Activated CD4-positive, alpha-beta T cell treated with anti-CD3 and anti-CD28 coated beads, Interleukin-2, amount 50 U/mL, for 1 hour (primary cell): ENCODE results near the gene HES7.
A peak's percentile ranks its signal among the peaks of the same experiment; 100 is the strongest.

Experiments used
- DNase-seq: peaks from one replicate; pipeline ENCODE4 v3.0.0-alpha.2; 2020

The HES7 gene

GRCh38 chr17:8142887-8143580 is 19.1 kb upstream of the HES7 start:
- no peak for DNase-seq

GRCh38 chr17:8142158-8142886 is 18.4 kb upstream of the HES7 start:
- no peak for DNase-seq

GRCh38 chr17:8141741-8142140 is 17.8 kb upstream of the HES7 start:
- no peak for DNase-seq

DNA sequence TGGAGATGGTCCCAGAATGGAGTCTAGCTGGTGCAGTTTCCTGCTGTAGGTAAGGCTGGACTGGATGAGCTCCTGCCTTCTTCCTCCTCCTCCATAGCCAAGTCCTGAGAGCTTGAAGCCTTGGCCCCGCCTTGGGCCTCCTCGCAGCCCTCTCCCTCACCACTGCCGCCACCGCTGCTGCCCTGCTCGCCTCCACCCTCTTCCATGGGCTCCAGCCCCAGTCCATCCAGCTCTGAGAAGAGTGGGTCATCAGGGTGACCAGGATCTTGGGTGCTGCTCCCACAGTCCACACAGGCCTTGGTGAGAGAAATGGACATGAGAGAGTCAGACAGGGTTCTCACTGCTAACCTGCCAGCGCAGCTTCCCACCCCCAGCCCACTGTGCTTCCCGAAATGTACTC is 17.1 kb upstream of the HES7 start:
- no peak for DNase-seq

GRCh38 chr17:8140065-8141029 is 16.4 kb upstream of the HES7 start:
- no peak for DNase-seq

GRCh38 chr17:8138672-8139371 is 14.9 kb upstream of the HES7 start:
- peak; percentile 91 for DNase-seq

DNA sequence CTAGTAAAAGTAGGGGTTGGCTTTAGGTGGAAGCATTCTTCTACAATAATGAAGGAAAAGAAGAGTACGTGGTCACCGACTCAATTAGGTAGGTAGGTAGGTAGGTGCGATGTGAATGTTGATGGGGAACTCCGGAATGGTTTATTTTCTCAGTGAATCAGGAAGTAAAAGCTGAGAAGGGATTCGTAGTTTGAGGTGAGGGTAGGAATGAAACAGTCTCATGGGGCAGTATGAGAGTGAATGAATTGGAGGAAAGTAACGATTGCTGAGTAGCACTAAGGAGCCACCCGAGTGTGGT is 14.4 kb upstream of the HES7 start:
- DNase-seq, result no peak

- DNase-seq, result no peak
Measured at GRCh38 chr17:8137645-8138373, 13.9 kb upstream of the HES7 start.

- no peak for DNase-seq
Measured at GRCh38 chr17:8133941-8134340, 10.0 kb upstream of the HES7 start.

DNA sequence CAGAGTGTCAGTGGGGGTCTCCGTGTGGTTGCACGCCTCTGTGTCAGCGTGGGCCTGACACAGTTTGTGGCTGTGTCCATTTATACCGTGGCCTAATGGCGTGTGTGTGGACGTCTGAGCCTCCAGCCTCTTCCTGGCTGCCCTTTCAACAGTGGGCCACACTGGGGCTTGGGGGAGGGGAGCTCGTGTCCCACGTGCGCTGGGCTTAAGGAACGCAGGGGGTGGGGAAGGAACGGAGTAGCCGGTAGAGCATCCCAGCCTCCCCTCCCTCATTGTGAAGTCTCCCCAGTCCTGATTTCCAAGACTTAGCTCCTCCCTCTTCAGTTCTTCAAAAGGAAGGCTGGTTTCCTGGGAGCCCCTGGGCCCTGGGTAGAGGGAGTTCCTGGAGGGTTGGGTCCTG is 9.5 kb upstream of the HES7 start:
- DNase-seq, result no peak

GRCh38 chr17:8131844-8132441 is 8.0 kb upstream of the HES7 start:
- DNase-seq, result no peak

DNA sequence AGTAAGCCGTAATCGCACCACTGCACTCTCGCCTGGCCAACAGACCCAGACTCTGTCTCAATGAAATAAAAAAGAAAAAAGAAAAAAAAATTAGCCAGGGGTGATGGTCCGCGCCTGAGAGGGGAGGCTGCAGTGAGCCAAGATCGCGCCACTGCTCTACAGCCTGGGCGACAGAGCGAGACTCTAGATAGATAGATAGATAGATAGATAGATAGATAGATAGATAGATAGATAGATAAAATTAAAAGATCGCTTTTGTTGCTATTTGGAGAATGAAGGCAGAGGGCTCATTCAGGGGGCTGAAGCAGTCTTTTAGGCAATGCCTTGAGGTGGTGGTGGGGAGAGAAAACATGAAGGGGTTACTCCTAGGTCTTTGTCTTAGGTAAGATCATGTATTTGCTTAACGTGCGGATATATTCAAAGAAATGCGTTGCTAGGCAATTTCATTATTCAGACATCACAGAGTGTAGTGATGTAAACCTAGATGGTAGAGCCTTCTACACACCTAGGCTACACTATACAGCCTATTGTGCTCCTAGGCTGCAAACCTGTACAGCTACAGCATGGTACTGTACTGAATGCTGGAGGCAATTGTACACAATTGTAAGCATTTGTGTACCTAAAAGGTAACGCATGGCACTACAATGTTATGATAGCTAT is 4.3 kb upstream of the HES7 start:
- no peak for DNase-seq

GRCh38 chr17:8126491-8127066 is 2.7 kb upstream of the HES7 start:
- no peak for DNase-seq

- DNase-seq, result no peak
Measured at GRCh38 chr17:8125947-8126490, 2.1 kb upstream of the HES7 start.

- peak; percentile 87 for DNase-seq
Measured at GRCh38 chr17:8125154-8125946, 1.4 kb upstream of the HES7 start.

DNA sequence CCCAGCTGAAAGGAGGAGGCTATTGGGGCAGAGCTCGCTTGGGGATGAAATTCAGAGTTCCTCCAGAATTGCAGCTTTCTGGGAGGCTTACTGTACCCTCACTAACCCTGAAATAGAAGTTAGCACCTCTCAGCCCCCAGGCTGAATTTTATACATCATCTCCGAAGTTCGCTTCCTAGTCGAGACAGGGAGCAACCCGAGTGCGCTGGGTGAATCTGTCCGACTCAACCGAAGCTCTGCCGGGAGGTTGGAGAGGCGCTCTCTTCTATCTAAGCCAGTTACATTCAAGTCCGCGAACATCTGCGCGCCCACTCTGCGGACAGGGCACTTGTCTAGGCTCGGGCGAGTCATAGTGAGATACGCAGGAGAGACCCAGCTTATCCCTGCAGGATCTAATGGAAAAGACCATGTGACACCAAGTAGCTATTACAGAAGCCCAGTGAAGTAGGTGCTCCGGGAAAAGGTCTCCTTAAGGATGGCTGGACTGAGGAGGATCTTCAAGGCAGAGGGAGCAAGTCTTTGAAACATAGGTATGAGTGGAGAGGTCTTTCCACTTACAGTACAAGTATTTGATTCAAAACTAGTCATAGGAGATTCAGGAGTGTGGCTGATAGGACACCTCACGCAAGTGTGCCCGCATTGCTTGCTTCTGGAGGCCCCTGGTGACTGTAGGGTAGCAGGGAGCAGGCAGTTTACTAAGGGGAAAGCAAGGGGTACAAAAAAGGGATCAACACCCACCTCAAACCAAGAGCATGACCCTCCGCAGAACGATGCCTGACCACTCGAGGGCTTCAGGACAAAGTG is 646 bp upstream of the HES7 start:
- no peak for DNase-seq

DNA sequence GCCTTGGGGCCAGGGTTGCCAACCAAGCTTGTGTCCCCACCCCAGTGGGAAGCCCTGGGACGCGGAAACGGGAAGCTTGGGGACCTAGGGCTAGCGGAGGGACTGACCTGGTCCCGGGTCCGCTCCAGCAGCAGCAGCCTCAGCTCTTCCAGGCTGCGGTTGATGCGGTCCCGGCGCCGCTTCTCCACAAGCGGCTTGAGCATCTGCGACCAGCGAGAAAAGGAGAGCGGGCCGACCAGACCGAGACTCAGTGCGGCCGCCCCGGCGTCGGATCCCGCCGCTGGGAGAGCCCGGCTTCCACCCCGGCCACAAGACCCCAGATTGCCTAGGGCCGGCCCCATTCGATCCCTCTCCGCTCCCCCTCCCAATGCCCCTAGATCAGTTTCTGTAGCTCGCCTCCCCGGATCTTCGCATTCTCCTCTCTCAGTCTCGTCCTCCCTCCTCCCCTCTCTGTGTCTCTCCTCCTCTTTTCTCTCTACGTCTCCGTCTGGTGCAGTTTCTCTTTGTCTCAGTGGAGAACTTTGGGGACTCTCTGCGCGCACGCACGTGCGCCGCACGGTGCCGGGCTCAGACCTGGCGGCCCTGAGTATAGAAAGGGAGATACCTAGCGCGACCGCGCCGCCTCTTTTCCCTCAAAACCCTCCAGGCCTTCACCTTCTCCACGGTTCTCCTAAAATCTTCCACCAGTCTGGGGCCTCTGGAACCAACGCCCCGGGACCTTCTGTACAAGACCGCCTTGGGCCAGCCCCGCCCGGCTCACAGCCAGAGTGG is 797 bp downstream of the HES7 start:
- no peak for DNase-seq

DNA sequence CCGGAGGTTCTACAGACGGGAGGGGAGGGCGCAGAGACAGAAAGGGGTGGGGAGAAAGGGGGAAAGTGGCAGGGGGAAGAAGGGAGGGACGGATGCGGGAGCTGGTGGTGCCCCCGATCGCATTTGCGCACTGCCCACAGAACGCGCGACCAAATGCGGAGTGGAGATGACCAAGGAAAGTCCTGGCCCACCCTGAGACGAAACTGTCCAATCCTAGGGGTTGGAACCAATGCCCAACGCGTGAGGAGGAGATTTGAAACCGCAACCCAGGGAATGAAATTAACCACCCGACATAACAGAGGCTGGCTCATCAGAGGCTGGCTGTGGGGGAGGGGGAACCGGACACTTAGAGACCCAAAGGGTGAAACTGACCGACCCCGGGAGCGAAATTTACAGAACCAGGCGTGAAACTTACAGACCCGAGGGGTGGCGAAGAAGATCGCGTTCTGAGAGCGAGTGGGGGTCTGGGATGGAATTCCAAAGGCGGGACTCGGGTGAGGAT is 1.4 kb downstream of the HES7 start:
- DNase-seq, result no peak
